HT-29 (cell line): ENCODE data around the gene LMF1. TPM values are rescaled to one million over a fixed set of nuclear protein-coding genes. Genes with fewer than 3 reads are reported as not detected.
"Not testable (repeated sequence)": the region's sequence is repeated elsewhere in the genome, so short reads cannot be mapped to it uniquely, and the experiment has no call there.

ENCODE experiments used
- DNase-seq: peaks from one replicate; pipeline ENCODE4 v3.0.0-alpha.2; 2015; ENCODE audit warnings: low spot score
- total RNA-seq: library from RNA; depleted of rRNA; stranded (reverse); fragments of >200 nt; shearing (Covaris generic); gene quantifications from 2 replicates; pipeline ENCODE4 v1.2.3, GENCODE V29; 2014

Gene LMF1
- total RNA-seq, 1 experiment from 2014 or later = 2.1 TPM

- DNase-seq = no peak
Observed at GRCh38 chr16:951660-952301, 19.0 kb downstream of the LMF1 start.

GRCh38 chr16:950733-951573 lies 19.8 kb downstream of the LMF1 start:
- not testable (repeated sequence) for DNase-seq

GRCh38 chr16:948767-949166 lies 22.0 kb downstream of the LMF1 start:
- DNase-seq = not testable (repeated sequence)

GRCh38 chr16:947922-948303 lies 22.9 kb downstream of the LMF1 start:
- not testable (repeated sequence) for DNase-seq

- no peak for DNase-seq
Observed at GRCh38 chr16:947255-947921, 23.4 kb downstream of the LMF1 start.

GRCh38 chr16:946048-946395 lies 24.8 kb downstream of the LMF1 start:
- DNase-seq = no peak

- DNase-seq = no peak
Observed at GRCh38 chr16:945271-946047, 25.3 kb downstream of the LMF1 start.

GRCh38 chr16:943971-944370 lies 26.8 kb downstream of the LMF1 start:
- DNase-seq = no peak

GRCh38 chr16:942436-943060 lies 28.2 kb downstream of the LMF1 start:
- DNase-seq = no peak

GRCh38 chr16:939941-940340 lies 30.8 kb downstream of the LMF1 start:
- DNase-seq = no peak

GRCh38 chr16:939311-939710 lies 31.5 kb downstream of the LMF1 start:
- DNase-seq = no peak

- no peak for DNase-seq
Observed at GRCh38 chr16:938752-939151, 32.0 kb downstream of the LMF1 start.

GRCh38 chr16:938136-938535 lies 32.6 kb downstream of the LMF1 start:
- DNase-seq = no peak

- no peak for DNase-seq
Observed at GRCh38 chr16:937723-938122, 33.1 kb downstream of the LMF1 start.

- DNase-seq = no peak
Observed at GRCh38 chr16:937311-937710, 33.5 kb downstream of the LMF1 start.

- DNase-seq = no peak
Observed at GRCh38 chr16:935684-936083, 35.1 kb downstream of the LMF1 start.

- no peak for DNase-seq
Observed at GRCh38 chr16:934178-934577, 36.6 kb downstream of the LMF1 start.

- DNase-seq = no peak
Observed at GRCh38 chr16:933581-933980, 37.2 kb downstream of the LMF1 start.

GRCh38 chr16:932831-933330 lies 37.9 kb downstream of the LMF1 start:
- no peak for DNase-seq

- DNase-seq = no peak
Observed at GRCh38 chr16:931626-932500, 38.9 kb downstream of the LMF1 start.
